Naive thymus-derived CD8-positive, alpha-beta T cell (primary cell): ENCODE data around the gene KIF26A. TPM values are rescaled to one million over a fixed set of nuclear protein-coding genes. Genes with fewer than 3 reads are reported as not detected.
A peak's percentile ranks its signal among the peaks of the same experiment; 100 is the strongest.

Experiments used
- ATAC-seq, 2 donors: fragments of 150-1000 bp; cut with Tn5 transposase in 1 of 2; sonication (Bioruptor Pico), chemical (Tn5 transposase) in 1 of 2; 1 replicate in 1 of 2; 2 replicates in 1 of 2; pipeline ENCODE4 v1.10.0; 2021; ENCODE audit warnings: mild to moderate bottlenecking in 2 of 2, moderate library complexity in 2 of 2
- POLR2A ChIA-PET: fragments of 350-600 bp; sonication (Branson Sonifier 250); formaldehyde crosslinking; loops from one replicate; lab custom pipeline; 2021; ENCODE audit warnings: antibody characterized with exemption; lab: Charles Lee
- DNase-seq, 10 donors: peaks; one replicate each; pipeline versions ENCODE4 v3.0.0 to v3.0.0-alpha.2; 2020 to 2022
- H3K27ac Mint-ChIP-seq, 10 donors: one replicate each; pipeline ENCODE4 v1.8.0; 2020 to 2022; ENCODE audit warnings: mild to moderate bottlenecking in 10 of 10, mixed read lengths in 10 of 10, moderate library complexity in 4 of 10, inconsistent platforms in 1 of 10
- H3K27me3 Mint-ChIP-seq, 5 donors: one replicate each; pipeline ENCODE4 v1.8.0; 2021 to 2022; ENCODE audit warnings: mixed read lengths in 5 of 5
- H3K36me3 Mint-ChIP-seq, 3 donors: one replicate each; pipeline ENCODE4 v1.8.0; 2020 to 2022; ENCODE audit warnings: mixed read lengths in 3 of 3, mild to moderate bottlenecking in 2 of 3, inconsistent platforms in 1 of 3
- H3K4me1 Mint-ChIP-seq, 4 donors: one replicate each; pipeline ENCODE4 v1.8.0; 2021 to 2022; ENCODE audit warnings: mixed read lengths in 4 of 4
- H3K4me3 Mint-ChIP-seq, 10 donors: one replicate each; pipeline ENCODE4 v1.8.0; 2020 to 2022; ENCODE audit warnings: mild to moderate bottlenecking in 10 of 10, mixed read lengths in 10 of 10, moderate library complexity in 6 of 10, inconsistent platforms in 1 of 10
- H3K9me3 Mint-ChIP-seq, 9 donors: one replicate each; pipeline ENCODE4 v1.8.0; 2020 to 2022; ENCODE audit warnings: mixed read lengths in 9 of 9, mild to moderate bottlenecking in 3 of 9, inconsistent platforms in 1 of 9, moderate library complexity in 1 of 9
- polyA plus RNA-seq, 3 donors: library from polyadenylated mRNA; unstranded; fragments of 300-500 nt; fragmentation: Illumina TruSeq; gene quantifications; one replicate each; pipeline ENCODE4 v1.2.3, GENCODE V29; 2021
- total RNA-seq, 8 experiments: library from RNA in 2 of 8; stranded (reverse) in 2 of 8; gene quantifications; one replicate each; pipeline ENCODE4 v1.2.3 and lab custom pipeline; 2021 to 2026

The KIF26A gene
- total and polyA plus RNA-seq, 5 experiments from 2014 or later, result 0.10 to 0.11 TPM; not detected in 3

- peak overlapping the region in 2 of 10 donors; percentile 10 to 29 for H3K4me3 Mint-ChIP-seq
- H3K27me3 Mint-ChIP-seq, result peaks cover 10 to 88% (median 49%) of the 10 kb centered on the region in 5 donors
- peak in 1 of 10 donors; percentile 22 for DNase-seq
Measured at GRCh38 chr14:104131968-104132732, 6.2 kb upstream of the KIF26A start.

GRCh38 chr14:104132981-104133380 is 5.4 kb upstream of the KIF26A start:
- no peak overlapping the region for H3K4me3 Mint-ChIP-seq
- H3K27me3 Mint-ChIP-seq, result peaks cover 9 to 80% (median 48%) of the 10 kb centered on the region in 5 donors
- no peak overlapping the region for H3K27ac Mint-ChIP-seq
- peaks cover 7 to 30% (median 14%) of the 10 kb centered on the region in 9 donors for H3K9me3 Mint-ChIP-seq
- no peak for ATAC-seq
- peak in 1 of 10 donors; percentile 7 for DNase-seq
- peaks cover 3 to 16% (median 10%) of the 10 kb centered on the region in 3 donors for H3K36me3 Mint-ChIP-seq
- peaks cover 2 to 8% (median 7%) of the 10 kb centered on the region in 4 donors for H3K4me1 Mint-ChIP-seq
- POLR2A ChIA-PET, result interaction anchor here (0.6 to 0.7 kb wide), 2 partner anchors 8 to 57 kb away, joined by 3 to 6 read pairs; no protein-coding TSS in a partner anchor

More at GRCh38 chr14:104131968-104132732, 6.2 kb upstream of the KIF26A start:
- no peak for ATAC-seq
- H3K9me3 Mint-ChIP-seq, result peaks cover 7 to 36% (median 14%) of the 10 kb centered on the region in 9 donors
- POLR2A ChIA-PET, result interaction anchor here (0.6 to 0.7 kb wide), 2 partner anchors 9 to 56 kb away, joined by 3 to 6 read pairs; no protein-coding TSS in a partner anchor
- H3K36me3 Mint-ChIP-seq, result peaks cover 3 to 17% (median 10%) of the 10 kb centered on the region in 3 donors
- peak overlapping the region in 1 of 10 donors; percentile 69 for H3K27ac Mint-ChIP-seq
- H3K4me1 Mint-ChIP-seq, result peaks cover 2 to 6% (median 5%) of the 10 kb centered on the region in 4 donors

- Mint-ChIP-seq H3K9me3 (peaks cover 6 to 25% (median 14%) of the 10 kb centered on the region in 9 donors), H3K4me1 (peaks cover 2 to 8% (median 7%) of the 10 kb centered on the region in 4 donors), H3K27ac (peak overlapping the region in 1 of 10 donors; percentile 29), H3K36me3 (peaks cover 2 to 12% (median 10%) of the 10 kb centered on the region in 3 donors), H3K4me3 (peak overlapping the region in 1 of 10 donors; percentile 18), H3K27me3 (peaks cover 9 to 75% (median 46%) of the 10 kb centered on the region in 5 donors)
- peak in 1 of 10 donors; percentile 38 for DNase-seq
- ATAC-seq, result no peak
- POLR2A ChIA-PET, result no interaction called here
Measured at GRCh38 chr14:104133496-104133895, 4.9 kb upstream of the KIF26A start.

GRCh38 chr14:104134061-104134965 is 4.1 kb upstream of the KIF26A start:
- H3K9me3 Mint-ChIP-seq, result peaks cover 5 to 17% (median 10%) of the 10 kb centered on the region in 9 donors
- H3K36me3 Mint-ChIP-seq, result peaks cover 0 to 9% (median 8%) of the 10 kb centered on the region in 3 donors
- no peak overlapping the region for H3K27ac Mint-ChIP-seq
- peaks cover 2 to 8% (median 7%) of the 10 kb centered on the region in 4 donors for H3K4me1 Mint-ChIP-seq
- DNase-seq, result peak in 1 of 10 donors; percentile 54
- H3K27me3 Mint-ChIP-seq, result peaks cover 6 to 67% (median 40%) of the 10 kb centered on the region in 5 donors
- peak overlapping the region in 1 of 10 donors; percentile 44 for H3K4me3 Mint-ChIP-seq
- ATAC-seq, result no peak
- POLR2A ChIA-PET, result no interaction called here

GRCh38 chr14:104135121-104135903 is 3.1 kb upstream of the KIF26A start:
- peaks cover 0 to 7% (median under 1%) of the 10 kb centered on the region in 9 donors for H3K9me3 Mint-ChIP-seq
- H3K27ac Mint-ChIP-seq, result no peak overlapping the region
- DNase-seq (peak in 2 of 10 donors; percentile 6 to 38), ATAC-seq (no peak)
- POLR2A ChIA-PET, result no interaction called here
- peaks cover 2 to 8% (median 7%) of the 10 kb centered on the region in 4 donors for H3K4me1 Mint-ChIP-seq
- H3K27me3 Mint-ChIP-seq, result peaks cover 5 to 65% (median 31%) of the 10 kb centered on the region in 5 donors
- peak overlapping the region in 5 of 10 donors; percentile 28 to 50 (median 38) for H3K4me3 Mint-ChIP-seq
- H3K36me3 Mint-ChIP-seq, result no peaks in the 10 kb centered on the region

- H3K36me3 Mint-ChIP-seq, result no peaks in the 10 kb centered on the region
- peaks cover 0 to 4% (median 0%) of the 10 kb centered on the region in 9 donors for H3K9me3 Mint-ChIP-seq
- H3K27ac Mint-ChIP-seq, result no peak overlapping the region
- POLR2A ChIA-PET, result no interaction called here
- H3K4me1 Mint-ChIP-seq, result peaks cover 2 to 8% (median 7%) of the 10 kb centered on the region in 4 donors
- DNase-seq (peak in 1 of 10 donors; percentile 14), ATAC-seq (no peak)
- H3K27me3 Mint-ChIP-seq, result peaks cover 5 to 64% (median 30%) of the 10 kb centered on the region in 5 donors
- peak overlapping the region in 3 of 10 donors; percentile 14 to 50 (median 44) for H3K4me3 Mint-ChIP-seq
Measured at GRCh38 chr14:104135904-104136471, 2.4 kb upstream of the KIF26A start.

GRCh38 chr14:104136472-104137296 is 1.7 kb upstream of the KIF26A start:
- peak in 2 of 10 donors; percentile 2 to 52 for DNase-seq
- H3K27ac Mint-ChIP-seq, result no peak overlapping the region
- H3K4me1 Mint-ChIP-seq, result peaks cover 2 to 8% (median 7%) of the 10 kb centered on the region in 4 donors
- peaks cover 0 to 2% (median 0%) of the 10 kb centered on the region in 9 donors for H3K9me3 Mint-ChIP-seq
- H3K27me3 Mint-ChIP-seq, result peaks cover 5 to 58% (median 28%) of the 10 kb centered on the region in 5 donors
- POLR2A ChIA-PET, result no interaction called here
- no peak for ATAC-seq
- no peaks in the 10 kb centered on the region for H3K36me3 Mint-ChIP-seq
- H3K4me3 Mint-ChIP-seq, result peak overlapping the region; percentile 15 to 72 (median 62)

GRCh38 chr14:104137297-104138097 is 890 bp upstream of the KIF26A start:
- DNase-seq (peak; percentile 28 to 75 (median 53)), ATAC-seq (peak; percentile 78 to 80)
- POLR2A ChIA-PET, result no interaction called here
- H3K27ac Mint-ChIP-seq, result no peak overlapping the region
- peak overlapping the region; percentile 37 to 72 (median 64) for H3K4me3 Mint-ChIP-seq
- peaks cover 5 to 50% (median 24%) of the 10 kb centered on the region in 5 donors for H3K27me3 Mint-ChIP-seq
- no peaks in the 10 kb centered on the region for H3K9me3 Mint-ChIP-seq
- no peaks in the 10 kb centered on the region for H3K36me3 Mint-ChIP-seq
- peaks cover 2 to 8% (median 7%) of the 10 kb centered on the region in 4 donors for H3K4me1 Mint-ChIP-seq

- POLR2A ChIA-PET, result no interaction called here
- DNase-seq, result peak in 2 of 10 donors; percentile 5 to 54
- Mint-ChIP-seq H3K36me3 (no peaks in the 10 kb centered on the region), H3K4me1 (peaks cover 2 to 9% (median 7%) of the 10 kb centered on the region in 4 donors), H3K9me3 (no peaks in the 10 kb centered on the region), H3K27me3 (peaks cover 5 to 42% (median 25%) of the 10 kb centered on the region in 5 donors), H3K4me3 (peak overlapping the region in 3 of 10 donors; percentile 19 to 40 (median 22)), H3K27ac (no peak overlapping the region)
- peak in 1 of 2 donors; percentile 8 for ATAC-seq
Measured at GRCh38 chr14:104138718-104139459, 502 bp downstream of the KIF26A start.
